ENCODE results near the gene CHRM4. TPM values are rescaled to one million over a fixed set of nuclear protein-coding genes. Genes with fewer than 3 reads are reported as not detected.

The CHRM4 gene
- total RNA-seq, 2 donors from 2014 or later = 0.46 TPM; not detected in 1

DNA sequence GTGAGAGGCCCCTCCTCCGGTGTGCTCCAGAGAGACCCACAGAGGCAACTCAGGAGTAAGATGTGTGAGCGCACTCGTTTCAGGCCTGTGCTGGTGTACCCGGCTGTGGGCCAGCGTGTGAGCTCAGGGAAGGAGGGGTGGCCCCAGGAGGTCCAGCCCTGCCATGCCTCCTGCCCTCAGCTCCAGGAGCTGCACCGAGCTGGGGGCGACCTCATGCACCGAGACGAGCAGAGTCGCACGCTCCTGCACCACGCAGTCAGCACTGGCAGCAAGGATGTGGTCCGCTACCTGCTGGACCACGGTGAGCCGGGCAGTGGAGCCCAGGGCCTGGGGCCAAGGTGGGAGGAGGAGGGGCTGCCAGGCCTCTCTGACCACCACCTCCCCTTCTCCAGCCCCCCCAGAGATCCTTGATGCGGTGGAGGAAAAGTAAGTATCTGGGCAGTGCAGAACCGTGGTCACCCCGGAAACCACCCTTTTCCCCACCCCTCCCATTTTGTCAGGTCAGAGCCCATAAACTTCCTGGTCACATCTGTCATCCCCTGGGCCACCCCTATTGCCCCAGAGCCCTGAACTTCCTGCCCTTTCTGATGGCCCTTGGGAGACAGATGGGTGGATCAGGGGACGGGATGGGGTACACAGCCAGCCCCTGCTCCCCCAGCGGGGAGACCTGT is 12.6 kb downstream of the CHRM4 start:
- peak overlapping the region; percentile 75 for H3K27ac Mint-ChIP-seq
- peaks cover 7% of the 10 kb centered on the region for H3K27me3 Mint-ChIP-seq (ENCODE audit: insufficient read depth)
- H3K36me3 Mint-ChIP-seq (ENCODE audit: low read depth) = peaks cover 33% of the 10 kb centered on the region
- no peak for TF ChIP-seq CTCF (conservative IDR thresholded peaks at IDR 0.05)
- H3K27me3 ChIP-seq (ENCODE audit: control insufficient read depth, insufficient read depth, low read length, poor library complexity, severe bottlenecking) = no peaks in the 10 kb centered on the region
- H3K9ac ChIP-seq (ENCODE audit: extremely low read depth, low read length, poor library complexity, severe bottlenecking) = no peak overlapping the region
- peak overlapping the region; percentile 47 for H3K27ac ChIP-seq (ENCODE audit: low read depth, low read length)
- WGBS, 2 experiments (ENCODE audit: insufficient coverage in 1 of 2, insufficient read length in 1 of 2) = 90 to 91% methylated on average over 13 to 20 of the region's 20 CpGs
- H3K4me1 ChIP-seq (ENCODE audit: control insufficient read depth, insufficient read depth, low read length) = peaks cover 3% of the 10 kb centered on the region
- H3K9me3 Mint-ChIP-seq = no peaks in the 10 kb centered on the region
- H3K9me3 ChIP-seq (ENCODE audit: control insufficient read depth, low read length) = no peaks in the 10 kb centered on the region
- peak overlapping the region; percentile 82 for H3K4me3 Mint-ChIP-seq
- H3K4me3 ChIP-seq (ENCODE audit: low read length) = no peak overlapping the region
- H3K36me3 ChIP-seq (ENCODE audit: control insufficient read depth, insufficient read depth, low read length) = peaks cover 32% of the 10 kb centered on the region
- H3K4me1 Mint-ChIP-seq = peaks cover 5% of the 10 kb centered on the region
- DNase-seq = no peak

DNA sequence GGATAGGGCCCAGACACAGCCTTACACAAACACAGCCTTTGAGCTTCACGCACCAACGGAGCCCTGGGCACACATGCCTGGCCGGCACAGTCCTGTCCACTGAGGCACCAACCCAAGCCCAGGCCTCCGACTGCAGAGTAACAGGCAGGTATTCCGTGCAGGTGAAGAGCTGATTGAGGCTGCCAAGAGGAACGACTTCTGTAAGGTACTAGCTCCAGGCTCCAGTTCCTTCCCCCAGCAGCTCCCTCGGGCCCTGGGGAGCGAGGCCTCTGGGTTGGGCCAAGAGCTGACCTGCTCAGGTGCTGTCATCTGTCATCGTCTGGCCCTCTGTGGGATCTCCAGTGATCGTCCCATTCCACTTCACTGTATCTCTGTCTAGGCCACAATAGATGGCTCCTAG is 13.3 kb downstream of the CHRM4 start:
- Mint-ChIP-seq H3K27ac (no peak overlapping the region), H3K36me3 (ENCODE audit: low read depth) (peaks cover 29% of the 10 kb centered on the region), H3K4me3 (no peak overlapping the region), H3K9me3 (no peaks in the 10 kb centered on the region), H3K27me3 (ENCODE audit: insufficient read depth) (peaks cover 1% of the 10 kb centered on the region), H3K4me1 (peaks cover 5% of the 10 kb centered on the region)
- Histone ChIP-seq H3K4me1 (ENCODE audit: control insufficient read depth, insufficient read depth, low read length) (peaks cover 3% of the 10 kb centered on the region), H3K4me3 (ENCODE audit: low read length) (no peak overlapping the region), H3K27ac (ENCODE audit: low read depth, low read length) (no peak overlapping the region), H3K9ac (ENCODE audit: extremely low read depth, low read length, poor library complexity, severe bottlenecking) (no peak overlapping the region), H3K27me3 (ENCODE audit: control insufficient read depth, insufficient read depth, low read length, poor library complexity, severe bottlenecking) (no peaks in the 10 kb centered on the region), H3K9me3 (ENCODE audit: control insufficient read depth, low read length) (no peaks in the 10 kb centered on the region), H3K36me3 (ENCODE audit: control insufficient read depth, insufficient read depth, low read length) (peaks cover 25% of the 10 kb centered on the region)
- TF ChIP-seq CTCF (conservative IDR thresholded peaks at IDR 0.05) = no peak
- 94 to 97% methylated on average over 9 to 10 of the region's 10 CpGs for WGBS, 2 experiments (ENCODE audit: insufficient coverage in 1 of 2, insufficient read length in 1 of 2)
- DNase-seq = no peak

GRCh38 chr11:46377831-46378230 is 13.7 kb downstream of the CHRM4 start:
- H3K4me3 ChIP-seq (ENCODE audit: low read length) = no peak overlapping the region
- peaks cover under 1% of the 10 kb centered on the region for H3K4me1 ChIP-seq (ENCODE audit: control insufficient read depth, insufficient read depth, low read length)
- no peak for DNase-seq
- WGBS, 2 experiments (ENCODE audit: insufficient coverage in 1 of 2, insufficient read length in 1 of 2) = 94 to 97% methylated on average over 4 to 5 of the region's 5 CpGs
- H3K27ac ChIP-seq (ENCODE audit: low read depth, low read length) = no peak overlapping the region
- Mint-ChIP-seq H3K4me1 (peaks cover 5% of the 10 kb centered on the region), H3K27me3 (ENCODE audit: insufficient read depth) (no peaks in the 10 kb centered on the region), H3K9me3 (no peaks in the 10 kb centered on the region), H3K4me3 (no peak overlapping the region), H3K36me3 (ENCODE audit: low read depth) (peaks cover 27% of the 10 kb centered on the region), H3K27ac (no peak overlapping the region)
- H3K9me3 ChIP-seq (ENCODE audit: control insufficient read depth, low read length) = no peaks in the 10 kb centered on the region
- TF ChIP-seq CTCF (conservative IDR thresholded peaks at IDR 0.05) = no peak
- H3K36me3 ChIP-seq (ENCODE audit: control insufficient read depth, insufficient read depth, low read length) = peaks cover 21% of the 10 kb centered on the region
- no peak overlapping the region for H3K9ac ChIP-seq (ENCODE audit: extremely low read depth, low read length, poor library complexity, severe bottlenecking)
- H3K27me3 ChIP-seq (ENCODE audit: control insufficient read depth, insufficient read depth, low read length, poor library complexity, severe bottlenecking) = no peaks in the 10 kb centered on the region

Data from endodermal cell (in vitro differentiated cells).